Activated CD4-positive, alpha-beta T cell treated with anti-CD3 and anti-CD28 coated beads, Interleukin-2, amount 50 U/mL, for 48 hours (primary cell): ENCODE measurements around the gene SLC39A3.

Experiments
- DNase-seq, 2 experiments: peaks; one replicate each; pipeline ENCODE4 v3.0.0-alpha.2; 2020

SLC39A3 gene

GRCh38 chr19:2701361-2702169, 38.3 kb downstream of the SLC39A3 start:
- no peak for DNase-seq

- no peak for DNase-seq
Observed at GRCh38 chr19:2700660-2701360, 39.0 kb downstream of the SLC39A3 start.

GRCh38 chr19:2699413-2700140, 40.2 kb downstream of the SLC39A3 start:
- DNase-seq = no peak

- DNase-seq = no peak
Observed at GRCh38 chr19:2694196-2694595, 45.6 kb downstream of the SLC39A3 start.

GRCh38 chr19:2693492-2694160, 46.2 kb downstream of the SLC39A3 start:
- no peak for DNase-seq

DNA sequence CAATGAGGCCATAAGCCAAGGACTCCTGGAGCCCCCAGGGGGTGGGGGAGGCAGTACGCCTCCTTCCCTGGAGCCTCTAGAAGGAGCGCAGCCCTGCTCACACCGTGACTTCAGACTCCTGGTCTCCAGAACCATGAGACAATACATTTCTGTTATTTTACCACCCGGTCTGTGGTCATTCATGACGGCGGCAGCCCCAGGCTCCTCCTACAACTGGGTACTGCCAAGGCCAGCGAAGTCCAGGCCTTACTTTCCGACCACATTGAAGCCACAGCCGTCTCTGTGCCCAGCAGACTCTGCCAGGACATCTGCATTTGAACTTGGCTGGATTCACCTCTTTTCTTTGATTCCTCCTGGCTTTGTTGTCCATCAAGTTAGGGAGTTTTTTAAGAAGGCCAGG, 47.9 kb downstream of the SLC39A3 start:
- DNase-seq = no peak

DNA sequence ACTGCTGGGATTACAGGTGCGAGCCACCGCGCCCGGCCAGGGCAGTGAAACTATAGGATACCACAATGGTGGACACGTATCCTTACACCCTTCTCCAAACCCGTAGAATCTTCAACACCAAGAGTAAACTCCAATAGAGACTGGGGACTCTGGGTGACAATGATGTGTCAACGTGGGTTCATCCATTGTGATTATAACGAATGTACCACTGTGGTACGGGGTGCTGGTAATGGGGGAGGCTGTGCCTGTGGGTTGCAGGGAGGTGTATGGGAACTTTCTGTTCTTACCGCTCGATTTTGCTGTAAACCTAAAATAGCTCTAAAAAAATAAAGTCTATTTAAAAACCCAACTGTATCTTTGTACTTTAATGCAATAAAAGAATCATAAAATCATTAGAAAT, 49.0 kb downstream of the SLC39A3 start:
- DNase-seq = no peak

- no peak for DNase-seq
Observed at GRCh38 chr19:2686360-2686759, 53.5 kb downstream of the SLC39A3 start.

- no peak for DNase-seq
Observed at GRCh38 chr19:2685204-2685704, 54.6 kb downstream of the SLC39A3 start.

GRCh38 chr19:2683430-2684003, 56.3 kb downstream of the SLC39A3 start:
- no peak for DNase-seq
